Measurements from ENCODE around the gene SLC2A9.

GRCh38 chr4:10066206-10066605 lies 44.9 kb upstream of the SLC2A9 start:
- no peak for TF ChIP-seq CTCF (conservative IDR thresholded peaks at IDR 0.05; ENCODE audit: low read length)
- TF ChIP-seq EZH2phosphoT487 (IDR thresholded peaks at IDR 0.05; ENCODE audit: borderline replicate concordance): no peak

Measured in Loucy (cell line).